Renal cortical epithelial cell (primary cell): ENCODE data around the gene ALKAL2. TPM values are rescaled to one million over a fixed set of nuclear protein-coding genes. Genes with fewer than 3 reads are reported as not detected.

ENCODE experiments used
- DNase-seq: peaks from one replicate; pipeline ENCODE4 v3.0.0-alpha.2; 2011; ENCODE audit warnings: low read depth
- total RNA-seq: library from RNA; depleted of rRNA; stranded (reverse); fragments of >200 nt; gene quantifications from 2 replicates; pipeline ENCODE4 v1.2.3, GENCODE V29; 2014

ALKAL2 gene
- total RNA-seq, 1 donor from 2014 or later = 3.9 TPM

DNA sequence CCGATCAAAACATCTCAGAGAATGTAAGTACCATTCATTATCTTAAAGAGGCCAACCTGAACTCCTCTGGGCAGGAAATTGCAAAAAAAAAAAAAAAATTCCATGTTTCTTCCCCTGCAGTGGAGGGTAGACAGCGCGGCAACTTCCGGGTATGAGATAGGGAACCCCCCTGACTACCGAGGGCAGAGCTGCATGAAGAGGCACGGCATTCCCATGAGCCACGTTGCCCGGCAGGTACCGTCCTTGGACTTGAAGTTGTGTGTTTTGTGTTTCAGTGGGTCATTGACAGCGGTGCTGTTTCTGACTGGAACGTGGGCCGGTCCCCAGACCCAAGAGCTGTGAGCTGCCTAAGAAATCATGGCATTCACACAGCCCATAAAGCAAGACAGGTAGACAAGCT is 16.0 kb downstream of the ALKAL2 start:
- DNase-seq = no peak

DNA sequence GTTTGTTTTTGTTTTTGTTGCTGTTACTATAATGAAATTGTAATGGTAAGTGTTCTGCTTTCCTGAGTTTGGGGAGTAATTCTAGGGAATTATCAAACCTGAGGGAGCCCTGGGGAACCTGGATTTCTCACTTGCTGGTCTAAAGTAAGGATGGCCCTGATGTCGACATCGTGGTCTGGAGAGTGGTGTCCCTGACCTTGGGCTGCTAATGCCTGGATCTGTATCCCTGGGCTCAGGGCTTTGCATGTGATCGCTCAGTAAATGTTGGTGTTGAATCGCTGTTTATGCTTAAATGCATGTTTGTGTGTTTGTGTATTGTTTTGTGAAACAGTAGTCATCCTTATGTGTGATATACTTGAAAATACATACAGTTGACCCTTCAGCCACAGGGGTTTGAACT is 17.0 kb downstream of the ALKAL2 start:
- no peak for DNase-seq

- DNase-seq = no peak
Measured at GRCh38 chr2:269356-270030, 18.4 kb downstream of the ALKAL2 start.

GRCh38 chr2:268323-268722 is 19.6 kb downstream of the ALKAL2 start:
- no peak for DNase-seq

- peak; percentile 87 for DNase-seq
Measured at GRCh38 chr2:264493-265468, 23.1 kb downstream of the ALKAL2 start, which contains the start of gene ACP1. ACP1 (plus strand) TSS chr2:264947; CDS start chr2:264965, 18 bp downstream.

GRCh38 chr2:263774-264492 is 24.0 kb downstream of the ALKAL2 start, which contains the start of gene SH3YL1:
SH3YL1 (minus strand) TSS chr2:264032; CDS start chr2:263984, 48 bp downstream.
- no peak for DNase-seq

DNA sequence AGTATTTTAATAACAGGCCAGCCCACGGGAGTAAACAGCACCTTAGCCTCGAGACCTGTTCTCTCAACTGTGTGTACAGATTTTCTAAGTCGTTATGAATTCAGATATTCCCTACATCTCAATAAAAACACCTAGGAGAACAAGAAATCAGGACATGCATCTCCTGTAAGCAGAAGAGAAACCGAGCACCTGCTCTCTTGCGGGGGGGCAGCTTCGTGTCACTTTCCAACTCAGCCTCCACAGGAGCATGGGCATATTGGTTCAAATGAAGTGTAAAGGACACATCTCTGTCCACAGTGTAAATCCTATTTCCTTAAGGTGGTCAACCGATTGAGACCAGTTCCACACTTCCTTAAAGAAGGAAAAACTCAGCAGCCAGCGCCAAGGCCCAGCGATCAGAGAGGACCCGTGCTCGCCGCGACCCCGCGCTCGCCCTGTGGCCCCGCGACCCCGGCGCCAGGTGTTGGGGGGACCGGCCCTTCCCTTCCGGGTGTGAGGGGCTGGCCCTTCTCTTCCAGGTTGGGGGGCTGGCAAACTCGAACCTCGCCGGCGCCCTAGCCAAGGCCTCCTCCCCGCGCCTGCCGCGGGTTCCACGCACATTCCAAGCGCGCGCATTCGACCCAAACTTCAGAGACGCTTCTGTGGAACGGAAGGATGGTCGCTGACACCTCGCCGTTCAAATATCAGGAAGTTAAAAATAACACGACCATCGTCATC is 24.7 kb downstream of the ALKAL2 start:
- DNase-seq = no peak

- DNase-seq = no peak
Measured at GRCh38 chr2:262117-262516, 25.8 kb downstream of the ALKAL2 start.

DNA sequence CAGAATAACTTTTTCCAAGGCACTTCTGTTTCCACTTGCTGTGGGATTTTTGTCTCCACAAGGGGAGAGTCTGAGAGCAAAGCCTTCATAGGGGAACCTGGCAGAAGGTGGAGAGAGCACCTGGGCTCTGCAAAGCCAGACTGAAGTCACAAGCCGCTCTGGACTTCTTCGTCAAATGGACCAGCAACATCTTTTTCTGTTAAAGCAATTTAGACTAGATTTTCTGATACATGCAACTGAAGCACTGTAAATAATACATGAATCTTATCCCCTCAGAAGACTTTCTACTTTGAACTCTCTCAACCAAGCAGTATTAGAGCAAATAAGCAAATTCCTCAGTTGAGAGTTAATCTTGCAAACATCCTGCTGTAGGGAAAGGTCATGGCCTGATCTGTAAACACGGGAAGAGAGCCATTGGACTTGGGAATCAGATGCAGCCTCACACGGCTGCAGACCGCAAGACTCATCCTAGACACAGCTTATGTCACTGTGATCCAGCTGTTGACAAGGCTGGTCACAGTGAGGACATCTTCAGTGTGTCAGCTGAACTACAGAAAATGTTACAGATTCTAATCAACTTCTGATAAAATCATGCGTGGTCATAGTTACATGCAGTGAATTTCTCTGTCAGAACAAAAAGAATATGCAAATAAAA is 27.3 kb downstream of the ALKAL2 start:
- DNase-seq = peak; percentile 52

DNA sequence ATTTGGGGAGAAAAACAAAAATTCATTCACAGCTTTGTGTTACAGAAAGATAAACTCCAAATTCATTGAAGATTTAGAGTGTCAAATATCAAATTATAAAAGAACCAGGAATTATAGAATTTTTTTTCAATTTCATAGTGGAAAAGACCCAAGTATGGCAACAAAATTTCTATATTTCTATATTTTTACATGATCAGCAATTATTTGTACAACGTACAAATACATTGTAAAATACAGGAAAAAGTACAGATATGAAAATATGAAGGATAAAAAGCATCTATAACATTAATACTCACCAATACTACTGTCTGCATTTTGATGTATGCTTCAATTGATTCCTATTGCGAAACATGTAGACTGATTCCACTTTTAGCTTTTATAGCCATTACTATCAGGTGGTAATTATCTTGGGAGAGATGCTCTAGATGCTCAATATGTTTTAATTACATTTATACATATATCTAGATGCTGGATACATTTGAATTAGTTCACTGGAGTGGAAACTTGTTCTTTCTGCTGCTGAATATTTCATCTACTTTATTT is 28.0 kb downstream of the ALKAL2 start:
- no peak for DNase-seq

GRCh38 chr2:258933-259332 is 29.0 kb downstream of the ALKAL2 start:
- DNase-seq = no peak

DNA sequence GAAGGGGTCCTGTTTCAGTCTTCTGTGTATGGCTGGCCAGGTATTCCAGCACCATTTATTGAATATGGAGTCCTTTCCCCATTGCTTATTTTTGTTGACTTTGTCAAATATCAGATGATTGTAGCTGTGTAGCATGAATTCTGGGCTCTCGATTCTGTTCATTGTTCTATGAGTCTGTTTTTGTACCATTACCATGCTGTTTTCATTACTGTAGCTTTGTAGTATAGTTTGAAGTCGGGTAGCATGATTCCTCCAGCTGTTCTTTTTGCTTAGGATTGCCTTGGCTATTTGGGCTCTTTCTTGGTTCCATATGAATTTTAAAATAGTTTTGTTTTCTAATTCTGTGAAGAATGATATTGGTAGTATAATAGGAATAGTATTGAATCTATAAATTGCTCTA is 30.0 kb downstream of the ALKAL2 start:
- no peak for DNase-seq

- no peak for DNase-seq
Measured at GRCh38 chr2:257429-257828, 30.5 kb downstream of the ALKAL2 start.

DNA sequence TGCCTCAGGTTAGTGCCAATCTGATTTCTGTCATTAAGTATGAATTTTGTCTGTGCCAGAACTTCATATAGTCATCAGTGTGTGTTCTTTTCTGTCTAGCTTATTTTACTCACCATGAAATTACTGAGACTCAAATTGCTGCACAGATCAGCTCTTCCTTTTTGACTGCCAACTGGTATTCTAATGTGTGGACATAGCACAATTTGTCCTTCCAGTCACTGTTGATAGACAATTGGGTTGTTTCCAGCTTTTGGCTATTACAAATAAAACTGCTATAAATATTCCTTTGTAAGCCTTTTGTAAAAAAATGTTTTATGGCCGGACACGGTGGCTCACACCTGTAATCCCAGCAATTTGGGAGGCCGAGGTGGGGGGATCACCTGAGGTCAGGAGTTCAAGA is 31.8 kb downstream of the ALKAL2 start:
- DNase-seq = no peak

DNA sequence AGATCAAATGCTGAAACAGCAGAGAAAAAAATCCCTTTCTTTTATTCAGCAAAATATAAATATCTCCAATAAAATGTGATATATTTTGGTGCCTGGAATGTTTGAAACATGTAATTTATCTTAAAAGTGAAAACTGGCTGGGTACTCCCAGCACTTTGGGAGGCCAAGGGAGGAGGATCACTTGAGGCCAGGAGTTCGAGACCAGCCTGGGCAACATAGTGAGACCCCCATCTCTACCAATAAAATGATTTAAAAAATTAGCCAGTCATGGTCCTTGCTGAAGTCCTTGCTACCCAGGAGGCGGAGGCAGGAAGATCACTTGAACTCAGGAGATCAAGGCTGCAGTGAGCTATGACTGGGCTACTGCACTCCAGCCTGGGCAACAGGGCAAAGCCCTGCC is 32.7 kb downstream of the ALKAL2 start:
- DNase-seq = no peak

DNA sequence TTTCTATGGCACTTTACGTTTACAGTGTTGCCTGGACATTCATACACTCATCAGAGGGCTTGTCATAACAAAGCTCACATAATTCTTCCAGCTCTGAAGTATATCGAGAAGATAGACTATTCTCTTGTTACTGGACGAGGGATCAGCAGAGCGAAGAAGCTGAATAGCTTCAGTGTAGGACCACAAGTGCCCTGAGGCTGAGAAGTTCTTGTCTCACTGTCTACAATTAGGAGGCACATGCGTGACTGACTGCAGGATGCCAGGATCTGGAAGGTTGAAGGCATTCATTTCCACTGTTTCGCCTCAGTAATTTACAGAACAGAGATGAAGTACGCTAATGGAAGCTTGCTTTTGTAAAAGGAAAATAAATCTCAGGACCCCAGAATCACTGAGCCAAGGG is 33.6 kb downstream of the ALKAL2 start:
- DNase-seq = peak; percentile 32

DNA sequence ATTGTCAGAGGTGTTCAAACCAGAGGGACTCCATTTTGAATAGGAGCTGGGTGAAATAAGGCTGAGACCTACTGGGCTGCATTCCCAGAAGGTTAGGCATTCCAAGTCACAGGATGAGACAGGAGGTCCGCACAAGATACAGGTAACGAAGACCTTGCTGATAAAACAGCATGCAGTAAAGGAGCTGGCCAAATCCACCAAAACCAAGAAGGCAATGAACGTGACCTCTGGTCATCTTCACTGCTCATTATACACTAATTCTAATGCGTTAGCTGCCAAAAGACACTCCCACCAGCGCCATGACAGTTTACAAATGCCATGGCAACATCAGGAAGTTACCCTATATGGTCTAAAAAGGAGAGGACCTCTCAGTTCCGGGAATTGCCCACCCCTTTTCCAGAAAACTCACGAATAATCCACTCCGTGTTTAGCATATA is 34.7 kb downstream of the ALKAL2 start:
- no peak for DNase-seq

GRCh38 chr2:252001-252602 is 35.8 kb downstream of the ALKAL2 start:
- DNase-seq = no peak

- no peak for DNase-seq
Measured at GRCh38 chr2:249538-250042, 38.3 kb downstream of the ALKAL2 start.

- no peak for DNase-seq
Measured at GRCh38 chr2:248724-249123, 39.2 kb downstream of the ALKAL2 start.
